Measurements from ENCODE around the gene ALG14.

DNA sequence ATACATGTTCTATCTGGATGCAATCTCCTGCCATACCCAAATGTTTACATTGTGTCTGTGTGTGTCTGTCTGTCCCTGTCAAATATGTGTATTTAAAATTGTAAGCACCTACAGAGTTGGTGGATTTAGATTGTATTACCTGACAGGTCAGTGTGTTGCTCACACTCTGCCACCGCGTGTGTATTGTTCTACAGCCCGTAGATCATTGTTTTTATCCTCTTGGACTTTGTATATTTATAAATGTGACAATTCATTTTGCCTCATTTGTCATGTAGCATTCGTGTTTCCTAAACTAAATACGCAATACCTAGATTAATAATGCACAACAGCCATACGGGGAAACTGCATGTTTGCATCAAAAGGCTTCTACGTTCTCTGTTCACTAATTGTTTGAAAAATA is 634 bp downstream of the ALG14 start:
- no peak for TF ChIP-seq POLR2A (IDR thresholded peaks at IDR 0.05)
- no peak for TF ChIP-seq POLR2AphosphoS5 (IDR thresholded peaks at IDR 0.05)
- TF ChIP-seq, protein P1, sequence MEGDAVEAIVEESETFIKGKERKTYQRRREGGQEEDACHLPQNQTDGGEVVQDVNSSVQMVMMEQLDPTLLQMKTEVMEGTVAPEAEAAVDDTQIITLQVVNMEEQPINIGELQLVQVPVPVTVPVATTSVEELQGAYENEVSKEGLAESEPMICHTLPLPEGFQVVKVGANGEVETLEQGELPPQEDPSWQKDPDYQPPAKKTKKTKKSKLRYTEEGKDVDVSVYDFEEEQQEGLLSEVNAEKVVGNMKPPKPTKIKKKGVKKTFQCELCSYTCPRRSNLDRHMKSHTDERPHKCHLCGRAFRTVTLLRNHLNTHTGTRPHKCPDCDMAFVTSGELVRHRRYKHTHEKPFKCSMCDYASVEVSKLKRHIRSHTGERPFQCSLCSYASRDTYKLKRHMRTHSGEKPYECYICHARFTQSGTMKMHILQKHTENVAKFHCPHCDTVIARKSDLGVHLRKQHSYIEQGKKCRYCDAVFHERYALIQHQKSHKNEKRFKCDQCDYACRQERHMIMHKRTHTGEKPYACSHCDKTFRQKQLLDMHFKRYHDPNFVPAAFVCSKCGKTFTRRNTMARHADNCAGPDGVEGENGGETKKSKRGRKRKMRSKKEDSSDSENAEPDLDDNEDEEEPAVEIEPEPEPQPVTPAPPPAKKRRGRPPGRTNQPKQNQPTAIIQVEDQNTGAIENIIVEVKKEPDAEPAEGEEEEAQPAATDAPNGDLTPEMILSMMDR (IDR thresholded peaks at IDR 0.05), result no peak
